ENCODE data around the gene WWC2. TPM values are rescaled to one million over a fixed set of nuclear protein-coding genes. Genes with fewer than 3 reads are reported as not detected.

The WWC2 gene
- total RNA-seq, 4 donors from 2014 or later = 4.6 to 40.4 (median 9.5) TPM

DNA sequence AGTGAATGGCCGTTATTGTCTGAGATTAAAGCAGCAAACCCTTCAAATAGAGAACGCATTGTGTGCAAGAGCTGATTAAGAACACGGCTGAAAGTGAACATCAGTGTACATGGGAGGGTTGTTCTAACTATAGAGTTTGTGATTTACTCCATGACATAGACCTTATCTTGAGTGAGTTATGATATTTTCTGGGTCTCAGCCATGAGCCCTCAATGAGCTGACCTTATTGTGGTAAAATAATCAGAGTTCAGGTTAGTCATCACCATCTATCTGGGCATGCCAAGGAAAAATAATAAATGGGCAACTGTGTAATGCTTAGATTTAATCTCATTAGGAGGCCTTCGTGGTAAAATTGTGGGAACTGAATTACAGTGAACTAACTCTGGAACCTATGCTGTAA lies 256.3 kb downstream of the WWC2 start:
- no peaks in the 10 kb centered on the region for H3K9me3 ChIP-seq
- no peak overlapping the region for H3K4me3 ChIP-seq
- H3K36me3 ChIP-seq = no peaks in the 10 kb centered on the region
- no peaks in the 10 kb centered on the region for H3K27me3 ChIP-seq
- peak in 1 of 3 donors; percentile 9 for DNase-seq
- H3K4me1 ChIP-seq = no peaks in the 10 kb centered on the region
- no peak overlapping the region for H3K27ac ChIP-seq
- no peak for TF ChIP-seq CTCF (IDR thresholded peaks at IDR 0.05)
- no peak for TF ChIP-seq POLR2A (IDR thresholded peaks at IDR 0.05)

GRCh38 chr4:183356173-183356830 lies 257.2 kb downstream of the WWC2 start:
- Histone ChIP-seq H3K36me3 (no peaks in the 10 kb centered on the region), H3K4me1 (no peaks in the 10 kb centered on the region), H3K9me3 (no peaks in the 10 kb centered on the region), H3K27me3 (no peaks in the 10 kb centered on the region), H3K27ac (no peak overlapping the region), H3K4me3 (no peak overlapping the region)
- no peak for DNase-seq
- TF ChIP-seq POLR2A (IDR thresholded peaks at IDR 0.05) (no peak), CTCF (IDR thresholded peaks at IDR 0.05) (no peak)

GRCh38 chr4:183356931-183357675 lies 258.0 kb downstream of the WWC2 start:
- H3K4me1 ChIP-seq = no peaks in the 10 kb centered on the region
- no peak overlapping the region for H3K27ac ChIP-seq
- DNase-seq = no peak
- no peaks in the 10 kb centered on the region for H3K27me3 ChIP-seq
- H3K9me3 ChIP-seq = no peaks in the 10 kb centered on the region
- H3K4me3 ChIP-seq = no peak overlapping the region
- no peak for TF ChIP-seq CTCF (IDR thresholded peaks at IDR 0.05)
- TF ChIP-seq POLR2A (IDR thresholded peaks at IDR 0.05) = no peak
- no peaks in the 10 kb centered on the region for H3K36me3 ChIP-seq

DNA sequence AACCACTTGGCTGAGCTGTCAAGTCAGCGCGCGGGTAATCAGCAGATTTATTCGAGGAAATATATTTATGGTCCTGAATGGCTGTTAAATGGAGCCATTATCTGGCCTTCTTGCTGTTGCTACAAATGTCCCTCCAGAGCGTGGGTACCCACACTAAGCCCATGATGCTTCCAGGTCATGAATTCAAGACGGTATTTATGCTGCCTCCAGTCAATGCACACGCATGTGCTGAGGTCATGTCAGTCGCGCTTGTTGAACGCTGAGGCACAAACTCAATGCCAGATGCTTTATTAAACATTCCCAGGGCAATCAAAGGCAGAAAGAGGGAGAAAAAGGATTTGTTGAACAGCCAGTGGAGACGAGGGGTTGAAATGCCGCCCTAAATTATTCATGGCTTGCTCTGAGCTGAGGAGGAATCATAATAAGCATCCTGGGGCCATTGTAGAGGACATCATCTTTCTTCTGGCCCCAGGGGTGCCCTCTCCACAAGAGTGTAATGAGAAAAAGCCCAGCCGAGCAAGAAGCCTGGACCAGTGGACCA lies 259.2 kb downstream of the WWC2 start:
- TF ChIP-seq CTCF (IDR thresholded peaks at IDR 0.05) (no peak), POLR2A (IDR thresholded peaks at IDR 0.05) (no peak)
- Histone ChIP-seq H3K4me3 (no peak overlapping the region), H3K27me3 (no peaks in the 10 kb centered on the region), H3K36me3 (no peaks in the 10 kb centered on the region), H3K9me3 (no peaks in the 10 kb centered on the region), H3K27ac (no peak overlapping the region), H3K4me1 (no peaks in the 10 kb centered on the region)
- no peak for DNase-seq

- TF ChIP-seq CTCF (IDR thresholded peaks at IDR 0.05) = no peak
These were observed 261.3 kb downstream of the WWC2 start for GRCh38 chr4:183360161-183360919.

More at GRCh38 chr4:183360161-183360919, 261.3 kb downstream of the WWC2 start:
- no peaks in the 10 kb centered on the region for H3K27me3 ChIP-seq
- H3K36me3 ChIP-seq = no peaks in the 10 kb centered on the region
- H3K4me3 ChIP-seq = no peak overlapping the region
- H3K9me3 ChIP-seq = no peaks in the 10 kb centered on the region
- no peaks in the 10 kb centered on the region for H3K4me1 ChIP-seq
- DNase-seq = no peak
- no peak overlapping the region for H3K27ac ChIP-seq

Data from Peyer's patch (tissue), 4 donors.